ENCODE results near the gene STAT1.
A peak's percentile ranks its signal among the peaks of the same experiment; 100 is the strongest.
"Not testable (repeated sequence)": the region's sequence is repeated elsewhere in the genome, so short reads cannot be mapped to it uniquely, and the experiment has no call there.

The STAT1 gene

GRCh38 chr2:191006297-191006696 lies 7.7 kb downstream of the STAT1 start:
- no peak for DNase-seq

- no peak for DNase-seq
Observed at GRCh38 chr2:191003405-191004309, 10.3 kb downstream of the STAT1 start.

GRCh38 chr2:191001624-191002023 lies 12.3 kb downstream of the STAT1 start:
- DNase-seq, result no peak

- DNase-seq, result no peak
Observed at GRCh38 chr2:191001032-191001431, 12.9 kb downstream of the STAT1 start.

GRCh38 chr2:190999949-191000665 lies 13.9 kb downstream of the STAT1 start:
- no peak for DNase-seq

- no peak for DNase-seq
Observed at GRCh38 chr2:190999058-190999457, 14.9 kb downstream of the STAT1 start.

GRCh38 chr2:190997526-190998113 lies 16.4 kb downstream of the STAT1 start:
- DNase-seq, result no peak

- no peak for DNase-seq
Observed at GRCh38 chr2:190996947-190997346, 17.0 kb downstream of the STAT1 start.

GRCh38 chr2:190996338-190996946 lies 17.5 kb downstream of the STAT1 start:
- peak; percentile 68 for DNase-seq

GRCh38 chr2:190995315-190995714 lies 18.7 kb downstream of the STAT1 start:
- DNase-seq, result not testable (repeated sequence)

GRCh38 chr2:190994148-190994547 lies 19.8 kb downstream of the STAT1 start:
- no peak for DNase-seq

GRCh38 chr2:190993292-190993643 lies 20.7 kb downstream of the STAT1 start:
- no peak for DNase-seq

GRCh38 chr2:190990132-190990531 lies 23.8 kb downstream of the STAT1 start:
- DNase-seq, result no peak

- DNase-seq, result no peak
Observed at GRCh38 chr2:190988910-190989309, 25.1 kb downstream of the STAT1 start.

GRCh38 chr2:190987938-190988337 lies 26.0 kb downstream of the STAT1 start:
- no peak for DNase-seq

- DNase-seq, result no peak
Observed at GRCh38 chr2:190987116-190987515, 26.9 kb downstream of the STAT1 start.

GRCh38 chr2:190986221-190986953 lies 27.6 kb downstream of the STAT1 start:
- DNase-seq, result no peak

- no peak for DNase-seq
Observed at GRCh38 chr2:190984595-190984994, 29.4 kb downstream of the STAT1 start.

GRCh38 chr2:190982262-190983034 lies 31.5 kb downstream of the STAT1 start:
- DNase-seq, result no peak

- no peak for DNase-seq
Observed at GRCh38 chr2:190981733-190982132, 32.2 kb downstream of the STAT1 start.

- DNase-seq, result no peak
Observed at GRCh38 chr2:190981333-190981732, 32.6 kb downstream of the STAT1 start.
